A673 (cell line): ENCODE data around the gene PABPC1L2B.
"Not testable (repeated sequence)": the region's sequence is repeated elsewhere in the genome, so short reads cannot be mapped to it uniquely, and the experiment has no call there.

Experiments used
- CTCF ChIP-seq: fragments of 300-800, 200-600 bp; sonication (generic); conservative IDR thresholded peaks from 2 replicates; pipeline ENCODE4 v1.5.1; 2017; ENCODE audit warnings: low read depth, mild to moderate bottlenecking, antibody characterized with exemption, low read length, moderate library complexity, mixed read lengths
- EZH2 ChIP-seq: fragments of 200-600 bp; sonication (generic); IDR thresholded peaks from 2 replicates; pipeline ENCODE4 v1.6.1; 2017; ENCODE audit warnings: borderline replicate concordance, low read depth, mild to moderate bottlenecking, mixed read lengths, antibody characterized with exemption, low read length; ENCODE audit not compliant: poor library complexity, severe bottlenecking

DNA sequence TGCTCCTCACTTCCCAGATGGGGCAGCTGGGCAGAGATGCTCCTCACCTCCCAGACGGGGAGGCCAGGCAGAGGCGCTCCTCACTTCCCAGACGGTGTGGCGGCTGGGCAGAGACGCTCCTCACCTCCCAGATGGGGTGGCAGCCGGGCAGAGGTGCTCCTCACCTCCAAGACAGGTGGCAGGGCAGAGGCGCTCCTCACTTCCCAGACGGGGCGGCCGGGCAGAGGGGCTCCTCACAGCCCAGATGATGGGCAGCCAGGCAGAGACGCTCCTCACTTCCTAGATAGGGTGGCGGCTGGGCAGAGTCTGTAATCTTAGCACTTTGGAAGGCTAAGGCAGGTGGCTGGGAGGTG, 19.3 kb downstream of the PABPC1L2B start:
- not testable (repeated sequence) for TF ChIP-seq CTCF, EZH2
